Neural cell (in vitro differentiated cells): ENCODE data around the gene RDH8. TPM values are rescaled to one million over a fixed set of nuclear protein-coding genes. Genes with fewer than 3 reads are reported as not detected.

Experiments
- H2AFZ ChIP-seq: fragments of 200-600, 300-800 bp; sonication (generic), shearing (Covaris generic); 2 replicates; pipeline ENCODE4 v1.6.0; 2014; ENCODE audit warnings: low read depth, mild to moderate bottlenecking, antibody characterized with exemption, low read length, moderate library complexity
- H3F3A ChIP-seq: fragments of 200-600 bp; shearing (Covaris generic); 2 replicates; pipeline ENCODE4 v1.6.1; 2016; ENCODE audit warnings: mild to moderate bottlenecking, moderate library complexity, mixed read lengths, antibody characterized with exemption, low read length; ENCODE audit not compliant: insufficient read depth, poor library complexity, severe bottlenecking
- H3K27ac ChIP-seq: fragments of 200-600, 300-800 bp; sonication (generic), shearing (Covaris generic); 2 replicates; pipeline ENCODE4 v1.5.1; 2014; ENCODE audit warnings: mild to moderate bottlenecking, low read length, moderate library complexity
- H3K27me3 ChIP-seq: fragments of 300-800, 200-600 bp; sonication (generic), shearing (Covaris generic); 2 replicates; pipeline ENCODE4 v1.6.0; 2014; ENCODE audit warnings: mild to moderate bottlenecking, low read depth, low read length, moderate library complexity; ENCODE audit not compliant: insufficient read depth
- H3K36me3 ChIP-seq: fragments of 300-800, 200-600 bp; sonication (generic), shearing (Covaris generic); 2 replicates; pipeline ENCODE4 v1.5.1; 2014; ENCODE audit warnings: mild to moderate bottlenecking, antibody characterized with exemption, low read length, moderate library complexity; ENCODE audit not compliant: insufficient read depth
- H3K4me2 ChIP-seq: fragments of 300-800, 200-600 bp; sonication (generic), shearing (Covaris generic); 2 replicates; pipeline ENCODE4 v1.6.0; 2014; ENCODE audit warnings: mild to moderate bottlenecking, low read length
- H3K4me3 ChIP-seq: fragments of 300-800, 200-600 bp; sonication (generic), shearing (Covaris generic); 2 replicates; pipeline ENCODE4 v1.5.1; 2014; ENCODE audit warnings: mild to moderate bottlenecking, low read length, moderate library complexity
- H3K79me2 ChIP-seq: fragments of 200-600 bp; shearing (Covaris generic); replicated peaks from 2 replicates; pipeline ENCODE4 v1.6.0; 2014; ENCODE audit warnings: mild to moderate bottlenecking, low read length, moderate library complexity; ENCODE audit not compliant: insufficient read depth
- H3K9ac ChIP-seq: fragments of 300-800, 200-600 bp; sonication (generic), shearing (Covaris generic); 2 replicates; pipeline ENCODE4 v1.6.1; 2016; ENCODE audit warnings: mild to moderate bottlenecking, low read length, mixed read lengths
- H3K9me2 ChIP-seq: fragments of 200-600 bp; shearing (Covaris generic); 2 replicates; pipeline ENCODE4 v1.6.1; 2016; ENCODE audit warnings: mild to moderate bottlenecking, low read length, mixed read lengths; ENCODE audit not compliant: insufficient read depth
- H3K9me3 ChIP-seq: fragments of 200-600, 300-800 bp; sonication (generic), shearing (Covaris generic); 2 replicates; pipeline ENCODE4 v1.6.1; 2016; ENCODE audit warnings: mild to moderate bottlenecking, mixed run types, low read length, moderate library complexity, mixed read lengths
- H4K20me1 ChIP-seq: fragments of 200-600 bp; shearing (Covaris generic); 2 replicates; pipeline ENCODE4 v1.6.1; 2016; ENCODE audit warnings: mild to moderate bottlenecking, mixed run types; ENCODE audit not compliant: insufficient read depth
- CTCF ChIP-seq: fragments of 450-650 bp; IDR thresholded peaks from 2 replicates; pipeline ENCODE4 v1.5.1; 2014; ENCODE audit warnings: antibody characterized with exemption, mild to moderate bottlenecking, moderate library complexity; ENCODE audit not compliant: poor library complexity, severe bottlenecking
- EP300 ChIP-seq: fragments of 450-650 bp; conservative IDR thresholded peaks from 2 replicates; pipeline ENCODE4 v1.6.1; 2014; ENCODE audit warnings: antibody characterized with exemption, mild to moderate bottlenecking, moderate library complexity; ENCODE audit not compliant: poor library complexity, severe bottlenecking
- EZH2 ChIP-seq: fragments of 200-600, 300-800 bp; shearing (Covaris generic), sonication (generic); IDR thresholded peaks from 2 replicates; pipeline ENCODE4 v1.6.1; 2014; ENCODE audit warnings: antibody characterized with exemption, low read length, borderline replicate concordance, mild to moderate bottlenecking; ENCODE audit not compliant: insufficient read depth, poor library complexity, severe bottlenecking
- MXI1 ChIP-seq: fragments of 450-650 bp; conservative IDR thresholded peaks from 2 replicates; pipeline ENCODE4 v1.6.1; 2014; ENCODE audit warnings: antibody characterized with exemption, mild to moderate bottlenecking; ENCODE audit not compliant: poor library complexity, severe bottlenecking
- POLR2AphosphoS5 ChIP-seq: IDR thresholded peaks from 2 replicates; pipeline ENCODE4 v1.6.1; 2012
- RAD21 ChIP-seq: fragments of 450-650 bp; conservative IDR thresholded peaks from 2 replicates; pipeline ENCODE4 v1.6.1; 2014; ENCODE audit warnings: antibody characterized with exemption, mild to moderate bottlenecking, moderate library complexity
- REST ChIP-seq: IDR thresholded peaks from 2 replicates; pipeline ENCODE4 v1.6.1; 2012; ENCODE audit warnings: borderline replicate concordance
- SMC3 ChIP-seq: fragments of 450-650 bp; conservative IDR thresholded peaks from 2 replicates; pipeline ENCODE4 v1.6.1; 2014; ENCODE audit warnings: antibody characterized with exemption, mild to moderate bottlenecking, moderate library complexity; ENCODE audit not compliant: poor library complexity
- TAF1 ChIP-seq: IDR thresholded peaks from 2 replicates; pipeline ENCODE4 v1.6.1; 2012; ENCODE audit warnings: low read depth
- polyA plus RNA-seq: library from polyadenylated mRNA; depleted of rRNA; stranded (reverse); fragments of >200 nt; gene quantifications from 2 replicates; pipeline ENCODE4 v1.2.3, GENCODE V29; 2014
- small RNA-seq, 3 experiments: library from RNA; depleted of rRNA; stranded (forward); fragments of <200 nt; gene quantifications; one replicate each; pipeline ENCODE3, GENCODE V24; 2012

The RDH8 gene
- polyA plus RNA-seq, 1 donor from 2014 or later, result not detected

GRCh38 chr19:10069046-10069445 lies 55.8 kb downstream of the RDH8 start:
- H3F3A ChIP-seq, result no peaks in the 10 kb centered on the region
- H3K27me3 ChIP-seq, result no peaks in the 10 kb centered on the region
- no peak overlapping the region for H3K27ac ChIP-seq
- no peaks in the 10 kb centered on the region for H3K36me3 ChIP-seq
- no peak overlapping the region for H3K9ac ChIP-seq
- H4K20me1 ChIP-seq, result no peaks in the 10 kb centered on the region
- H3K9me2 ChIP-seq, result no peaks in the 10 kb centered on the region
- H3K79me2 ChIP-seq, result no peaks in the 10 kb centered on the region
- TF ChIP-seq RAD21 (no peak), CTCF (no peak)
- no peak overlapping the region for H2AFZ ChIP-seq
- no peak overlapping the region for H3K4me2 ChIP-seq
- H3K4me3 ChIP-seq, result no peak overlapping the region
- no peaks in the 10 kb centered on the region for H3K9me3 ChIP-seq

- no peaks in the 10 kb centered on the region for H4K20me1 ChIP-seq
- H3K4me3 ChIP-seq, result no peak overlapping the region
- H2AFZ ChIP-seq, result no peak overlapping the region
- H3K4me2 ChIP-seq, result no peak overlapping the region
- no peak overlapping the region for H3K9ac ChIP-seq
- no peaks in the 10 kb centered on the region for H3K36me3 ChIP-seq
- TF ChIP-seq RAD21, result no peak
- TF ChIP-seq REST, result no peak
- no peak for TF ChIP-seq POLR2AphosphoS5
- TF ChIP-seq MXI1, result no peak
- TF ChIP-seq EZH2, result no peak
- TF ChIP-seq TAF1, result no peak
- TF ChIP-seq EP300, result no peak
- no peak for TF ChIP-seq CTCF
- no peak for TF ChIP-seq SMC3
- no peaks in the 10 kb centered on the region for H3K9me3 ChIP-seq
- H3K27ac ChIP-seq, result no peak overlapping the region
- no peaks in the 10 kb centered on the region for H3F3A ChIP-seq
- no peaks in the 10 kb centered on the region for H3K9me2 ChIP-seq
- H3K79me2 ChIP-seq, result no peaks in the 10 kb centered on the region
- no peaks in the 10 kb centered on the region for H3K27me3 ChIP-seq
These were observed 57.6 kb downstream of the RDH8 start for GRCh38 chr19:10070730-10071446.

Small RNAs within 50 kb of the gene (small RNA-seq; reads per million reads assigned to genes)
- 0 reads per million in 3 experiments for gene MIR5589

Other genes with a start within 250 kb of the RDH8 start
- gene ZNF846, start 244.7 kb upstream of the RDH8 start, polyA plus RNA-seq, result 7.4 and 10.0 TPM in 2 replicates
- 31.5 and 31.9 TPM in 2 replicates for gene FBXL12, start 194.4 kb upstream of the RDH8 start, polyA plus RNA-seq
- 1,308 and 1,364 TPM in 2 replicates for gene UBL5, start 185.6 kb upstream of the RDH8 start, polyA plus RNA-seq
- 268 and 288 TPM in 2 replicates for gene PIN1, start 178.2 kb upstream of the RDH8 start, polyA plus RNA-seq
- gene OLFM2, start 77.0 kb upstream of the RDH8 start, polyA plus RNA-seq, result 68.6 and 75.7 TPM in 2 replicates
- gene COL5A3, start 3.0 kb upstream of the RDH8 start, polyA plus RNA-seq, result 0.11 TPM in 1 of 2 replicates, not detected in the other
- 0.66 and 1.2 TPM in 2 replicates for gene SHFL, start 72.8 kb downstream of the RDH8 start, polyA plus RNA-seq
- not detected in 2 replicates for gene ANGPTL6, start 89.2 kb downstream of the RDH8 start, polyA plus RNA-seq
- 13.9 and 15.1 TPM in 2 replicates for gene PPAN, start 92.9 kb downstream of the RDH8 start, polyA plus RNA-seq
- gene P2RY11, start 98.2 kb downstream of the RDH8 start, polyA plus RNA-seq, result 5.4 and 7.6 TPM in 2 replicates
- 227 and 241 TPM in 2 replicates for gene EIF3G, start 106.4 kb downstream of the RDH8 start, polyA plus RNA-seq
- 41.2 and 58.4 TPM in 2 replicates for gene DNMT1, start 181.5 kb downstream of the RDH8 start, polyA plus RNA-seq
- 6.7 and 7.5 TPM in 2 replicates for gene S1PR2, start 217.8 kb downstream of the RDH8 start, polyA plus RNA-seq
- gene MRPL4, start 238.7 kb downstream of the RDH8 start, polyA plus RNA-seq, result 27.1 and 27.2 TPM in 2 replicates